ENCODE results near the gene LRPAP1. TPM values are rescaled to one million over a fixed set of nuclear protein-coding genes. Genes with fewer than 3 reads are reported as not detected.

Gene LRPAP1
- polyA plus RNA-seq, 6 donors from 2014 or later = 93.5 to 120 (median 96.2) TPM

- H3K27me3 Mint-ChIP-seq = peaks cover 5 to 10% (median 10%) of the 10 kb centered on the region in 3 donors
- peaks cover 39 to 50% (median 39%) of the 10 kb centered on the region in 3 donors for H3K4me1 Mint-ChIP-seq
- peak overlapping the region; percentile 49 to 99 (median 88) for H3K4me3 Mint-ChIP-seq
- peaks cover 0 to 5% (median 2%) of the 10 kb centered on the region in 7 donors for H3K9me3 Mint-ChIP-seq
- ATAC-seq (ENCODE audit: low read depth in 2 of 2) (no peak), DNase-seq (no peak)
- H3K27ac Mint-ChIP-seq = peak overlapping the region in 2 of 6 donors; percentile 32 to 86
- H3K36me3 Mint-ChIP-seq = peaks cover 0 to 7% of the 10 kb centered on the region in 2 donors
These were observed 1.2 kb upstream of the LRPAP1 start for GRCh38 chr4:3533423-3533820.

DNA sequence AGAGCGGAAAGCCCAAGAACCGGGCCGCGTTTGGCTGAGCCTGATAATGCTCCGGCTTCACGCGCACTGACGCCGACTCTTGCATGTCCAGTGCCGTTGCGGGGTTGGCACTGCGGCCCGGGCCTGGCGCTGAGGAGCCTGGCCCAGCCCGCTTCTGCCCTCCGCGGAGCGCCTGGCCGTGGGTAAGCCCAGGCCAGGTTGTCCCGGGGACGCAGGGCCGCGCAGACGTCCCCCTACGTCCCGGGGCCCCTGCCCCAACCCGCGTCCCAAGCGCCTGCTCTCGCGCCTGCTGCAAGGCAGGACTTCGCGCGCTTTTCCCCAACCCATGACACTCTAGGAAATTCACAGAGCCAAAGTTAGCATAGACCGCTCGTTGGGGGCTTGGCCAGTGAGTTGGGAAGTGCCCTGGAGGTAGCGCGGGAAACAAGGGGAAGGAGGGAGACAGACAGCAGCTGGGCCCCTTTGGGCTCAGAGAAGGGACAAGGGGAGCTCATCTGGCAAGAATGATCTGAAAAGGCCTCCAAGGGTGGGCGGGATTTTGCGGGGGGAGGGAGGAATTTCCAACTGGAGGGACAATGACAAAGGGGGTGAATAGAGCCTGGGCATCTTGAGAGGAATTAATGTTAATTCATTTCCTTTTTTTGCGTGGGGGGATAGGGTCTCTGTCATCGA lies 665 bp upstream of the LRPAP1 start:
- Mint-ChIP-seq H3K4me3 (peak overlapping the region; percentile 88 to 100 (median 99)), H3K4me1 (peaks cover 39 to 50% (median 42%) of the 10 kb centered on the region in 3 donors)

GRCh38 chr4:3531318-3531878 lies 824 bp downstream of the LRPAP1 start:
- H3K27ac Mint-ChIP-seq = peak overlapping the region in 4 of 6 donors; percentile 15 to 98 (median 86)
- H3K27me3 Mint-ChIP-seq = peaks cover 5 to 10% (median 10%) of the 10 kb centered on the region in 3 donors
- H3K4me3 Mint-ChIP-seq = peak overlapping the region; percentile 88 to 100 (median 99)
- H3K36me3 Mint-ChIP-seq = peaks cover 0 to 7% of the 10 kb centered on the region in 2 donors
- no peak for DNase-seq
- H3K9me3 Mint-ChIP-seq = peaks cover 0 to 5% (median under 1%) of the 10 kb centered on the region in 7 donors
- peaks cover 43 to 59% (median 56%) of the 10 kb centered on the region in 3 donors for H3K4me1 Mint-ChIP-seq
- no peak for ATAC-seq (ENCODE audit: low read depth in 2 of 2)

More for the DNA sequence above, 665 bp upstream of the LRPAP1 start:
- Mint-ChIP-seq H3K36me3 (peaks cover 0 to 7% of the 10 kb centered on the region in 2 donors), H3K27me3 (peaks cover 5 to 10% (median 10%) of the 10 kb centered on the region in 3 donors), H3K9me3 (peaks cover 0 to 5% (median 2%) of the 10 kb centered on the region in 7 donors), H3K27ac (peak overlapping the region in 5 of 6 donors; percentile 92 to 97 (median 95))
- ATAC-seq (ENCODE audit: low read depth in 2 of 2) (no peak), DNase-seq (no peak)

- peak overlapping the region in 3 of 6 donors; percentile 15 to 95 (median 77) for H3K27ac Mint-ChIP-seq
- peak overlapping the region; percentile 88 to 100 (median 99) for H3K4me3 Mint-ChIP-seq
- peaks cover 0 to 7% of the 10 kb centered on the region in 2 donors for H3K36me3 Mint-ChIP-seq
- DNase-seq = no peak
- H3K9me3 Mint-ChIP-seq = peaks cover 0 to 5% (median 0%) of the 10 kb centered on the region in 7 donors
- peaks cover 5 to 9% (median 8%) of the 10 kb centered on the region in 3 donors for H3K27me3 Mint-ChIP-seq
- no peak for ATAC-seq (ENCODE audit: low read depth in 2 of 2)
- H3K4me1 Mint-ChIP-seq = peaks cover 43 to 61% (median 59%) of the 10 kb centered on the region in 3 donors
These were observed 1.5 kb downstream of the LRPAP1 start for GRCh38 chr4:3530663-3531254.

- no peaks in the 10 kb centered on the region for H3K9me3 Mint-ChIP-seq
- ATAC-seq (ENCODE audit: low read depth in 2 of 2) (no peak), DNase-seq (no peak)
- peak overlapping the region in 1 of 6 donors; percentile 62 for H3K27ac Mint-ChIP-seq
- peaks cover 38 to 63% (median 54%) of the 10 kb centered on the region in 3 donors for H3K4me1 Mint-ChIP-seq
- H3K36me3 Mint-ChIP-seq = peaks cover 0 to 1% of the 10 kb centered on the region in 2 donors
- peaks cover under 1 to 2% (median 1%) of the 10 kb centered on the region in 3 donors for H3K27me3 Mint-ChIP-seq
- H3K4me3 Mint-ChIP-seq = peak overlapping the region in 7 of 8 donors; percentile 30 to 99 (median 88)
These were observed 2.2 kb downstream of the LRPAP1 start for GRCh38 chr4:3530051-3530450.

DNA sequence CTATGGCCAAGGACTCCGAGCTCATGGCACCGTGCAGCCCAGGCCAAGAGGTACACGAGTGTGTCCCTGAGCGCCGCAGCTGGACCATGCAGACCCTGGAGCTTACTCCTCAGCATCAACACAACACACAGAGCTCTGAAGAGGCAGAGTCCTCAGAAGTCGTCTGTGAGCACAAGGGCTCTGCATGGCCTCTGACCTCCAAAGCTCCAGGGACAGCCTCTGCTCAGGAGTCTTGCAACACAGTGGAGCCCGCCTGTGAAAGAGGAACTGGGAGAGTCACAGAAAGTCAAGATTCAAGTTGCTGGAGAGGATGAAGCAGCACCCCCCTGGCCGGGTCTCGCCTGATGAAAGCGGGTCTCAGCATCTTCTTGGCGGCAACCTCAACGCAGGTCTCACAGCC lies 2.9 kb downstream of the LRPAP1 start:
- H3K9me3 Mint-ChIP-seq = no peaks in the 10 kb centered on the region
- peak in 1 of 2 donors; percentile 15 for ATAC-seq (ENCODE audit: low read depth in 2 of 2)
- H3K4me1 Mint-ChIP-seq = peaks cover 38 to 63% (median 54%) of the 10 kb centered on the region in 3 donors
- peak overlapping the region in 4 of 8 donors; percentile 23 to 91 (median 70) for H3K4me3 Mint-ChIP-seq
- DNase-seq = no peak
- H3K36me3 Mint-ChIP-seq = no peaks in the 10 kb centered on the region
- no peak overlapping the region for H3K27ac Mint-ChIP-seq
- no peaks in the 10 kb centered on the region for H3K27me3 Mint-ChIP-seq

DNA sequence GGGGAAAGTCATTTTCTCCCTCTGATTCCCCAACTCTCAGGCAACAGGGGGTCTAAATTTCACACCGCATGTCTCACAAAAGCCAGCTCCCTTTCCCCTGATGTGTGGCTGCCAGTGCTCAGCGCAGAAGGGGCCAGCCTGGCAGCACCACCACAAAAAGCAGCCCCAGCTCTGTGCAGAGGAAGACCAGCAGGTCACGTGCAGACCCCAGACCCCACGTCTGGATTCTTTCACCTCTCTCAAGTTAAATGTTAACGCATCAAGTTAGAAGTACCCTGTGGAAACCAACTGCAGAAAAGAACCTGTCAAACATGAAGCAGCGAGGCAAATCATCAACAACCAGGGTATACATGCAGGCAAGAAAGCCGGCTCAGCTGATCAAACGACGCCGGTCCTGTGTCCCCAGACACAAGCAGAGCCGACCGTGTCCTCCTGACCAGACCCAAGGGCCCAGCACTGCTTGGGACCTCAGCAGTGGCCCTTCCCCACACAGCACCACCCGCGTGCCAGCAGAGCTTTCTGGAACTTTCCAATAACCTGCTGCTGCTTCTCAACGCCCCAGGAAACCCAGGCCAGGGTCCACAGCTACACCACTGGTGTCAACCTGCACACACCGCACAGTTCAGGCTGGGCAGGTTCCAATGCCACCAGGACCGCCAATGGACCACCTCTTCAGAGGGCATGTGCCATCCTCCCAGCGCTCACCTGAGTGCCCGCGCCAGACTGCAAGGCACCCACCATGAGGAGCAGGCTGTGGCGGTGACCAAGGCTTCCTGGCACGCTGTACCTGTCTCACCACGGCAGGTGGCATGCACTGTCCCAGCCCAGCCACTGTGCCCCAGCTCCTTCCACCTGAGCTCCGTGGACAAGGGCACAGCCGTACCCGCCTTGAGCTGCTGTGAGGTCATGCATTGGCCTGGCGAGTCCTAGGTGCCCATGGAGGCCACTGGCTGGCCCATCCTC lies 4.0 kb downstream of the LRPAP1 start:
- peaks cover 34 to 57% (median 49%) of the 10 kb centered on the region in 3 donors for H3K4me1 Mint-ChIP-seq
- H3K4me3 Mint-ChIP-seq = peak overlapping the region in 2 of 8 donors; percentile 18 to 19
- no peak for ATAC-seq (ENCODE audit: low read depth in 2 of 2)
- DNase-seq = no peak
- H3K36me3 Mint-ChIP-seq = no peaks in the 10 kb centered on the region
- no peaks in the 10 kb centered on the region for H3K9me3 Mint-ChIP-seq
- H3K27ac Mint-ChIP-seq = peak overlapping the region in 2 of 6 donors; percentile 15 to 57
- no peaks in the 10 kb centered on the region for H3K27me3 Mint-ChIP-seq

DNA sequence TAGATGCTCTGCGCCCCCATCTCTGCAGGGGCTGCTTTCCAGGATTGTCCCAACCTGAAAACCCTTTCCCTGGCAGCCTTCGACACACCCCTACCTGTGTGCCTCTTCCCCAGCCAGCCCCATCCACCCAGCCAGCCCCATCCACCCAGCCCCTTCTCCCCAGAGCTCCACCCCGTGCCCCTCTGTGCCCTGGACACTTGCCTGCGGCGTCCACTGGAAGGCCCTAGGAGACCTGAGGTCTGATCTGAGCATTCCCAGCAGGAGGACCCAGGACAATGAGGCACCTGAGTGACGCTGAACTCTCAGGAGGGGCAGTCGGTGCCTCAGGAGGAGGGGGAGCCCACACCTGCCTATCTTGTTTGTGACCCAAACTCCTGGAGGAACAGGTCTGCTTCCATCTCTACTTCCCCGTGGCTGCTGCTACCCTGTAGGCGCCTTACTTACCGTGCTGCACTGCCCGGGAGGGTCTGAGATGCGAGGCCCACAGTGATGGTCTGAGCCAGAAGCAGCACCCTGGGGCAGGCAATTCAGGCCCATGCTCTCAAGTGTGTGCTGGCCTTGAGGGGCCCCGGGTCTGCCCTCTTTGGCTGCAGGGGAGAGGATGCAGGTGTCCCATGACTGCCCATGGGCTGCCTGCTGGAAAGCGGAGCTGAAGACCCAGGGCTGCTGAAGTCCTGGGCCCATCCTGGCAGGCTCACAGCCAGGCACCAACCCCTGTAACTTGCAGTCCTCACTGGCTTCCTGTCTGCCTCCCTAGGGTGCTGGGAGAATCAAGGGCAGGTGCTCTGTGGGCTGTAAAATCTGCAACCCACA lies 4.9 kb downstream of the LRPAP1 start:
- Mint-ChIP-seq H3K4me3 (peak overlapping the region in 2 of 8 donors; percentile 2 to 21), H3K36me3 (no peaks in the 10 kb centered on the region), H3K9me3 (no peaks in the 10 kb centered on the region), H3K27ac (no peak overlapping the region), H3K27me3 (no peaks in the 10 kb centered on the region), H3K4me1 (peaks cover 30 to 54% (median 42%) of the 10 kb centered on the region in 3 donors)
- ATAC-seq (ENCODE audit: low read depth in 2 of 2) (no peak), DNase-seq (no peak)

DNA sequence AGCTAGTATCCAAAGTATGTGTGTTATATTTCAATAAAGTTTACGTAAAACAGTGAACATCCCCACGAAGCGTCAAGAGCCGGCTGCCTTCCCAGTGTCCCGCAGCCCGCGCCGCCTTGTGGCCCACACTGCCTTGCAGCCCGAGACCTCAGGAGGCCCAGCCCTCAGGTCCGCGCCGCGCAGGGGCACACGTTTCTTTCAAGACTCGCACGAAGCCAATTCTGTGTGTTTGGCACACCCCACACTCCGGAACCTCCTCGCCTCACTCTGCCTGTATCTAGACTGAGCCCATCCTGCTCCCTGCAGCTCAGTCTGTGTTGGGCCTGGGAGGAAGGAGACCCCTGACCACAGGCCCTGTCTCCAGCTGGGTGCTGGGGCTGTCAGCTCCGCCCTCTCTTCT lies 5.8 kb downstream of the LRPAP1 start:
- peak overlapping the region in 1 of 6 donors; percentile 50 for H3K27ac Mint-ChIP-seq

DNA sequence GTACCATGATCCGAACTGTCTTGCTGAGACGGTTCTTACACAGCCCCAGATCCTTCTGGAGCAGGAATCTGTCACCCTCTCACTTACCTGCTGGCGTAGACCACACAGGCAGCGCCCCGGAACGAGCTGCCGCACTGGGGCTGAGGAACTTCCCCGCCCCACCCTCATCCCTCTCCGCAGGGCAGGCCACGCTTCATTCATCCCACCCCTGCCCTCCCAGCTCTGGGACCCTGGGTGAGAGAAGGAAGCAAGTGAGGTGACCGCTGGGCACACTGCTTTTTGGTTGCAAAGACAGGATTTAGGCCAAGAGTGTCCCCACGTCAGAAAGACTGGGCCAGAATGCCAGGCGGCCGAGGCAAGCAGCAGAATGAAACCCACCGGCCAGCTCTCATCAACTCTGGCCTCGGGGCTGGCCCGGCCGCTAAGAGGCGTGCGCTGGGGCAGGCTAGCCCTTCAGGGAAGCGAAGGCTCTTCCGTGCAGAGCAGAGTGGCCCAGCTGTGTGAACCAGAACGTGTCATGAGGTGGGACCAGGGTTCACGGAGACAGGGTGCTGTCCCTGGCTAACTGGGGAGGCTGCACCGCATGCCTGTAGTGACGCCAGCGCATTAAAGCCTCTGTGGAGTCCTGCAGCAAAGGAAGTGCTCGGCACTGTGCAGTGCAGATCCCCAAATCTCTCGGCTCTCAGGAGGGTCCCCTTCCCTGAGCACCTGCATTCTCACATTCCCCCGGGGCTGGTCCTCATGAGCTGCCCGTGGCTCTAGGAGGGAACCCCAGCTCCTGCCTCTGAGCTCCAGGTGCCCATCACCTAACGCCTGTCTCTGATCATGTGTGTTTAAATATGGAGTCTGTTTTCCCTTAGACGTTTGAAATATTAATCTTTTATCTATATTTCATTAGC lies 6.4 kb downstream of the LRPAP1 start:
- Mint-ChIP-seq H3K27ac (peak overlapping the region in 3 of 6 donors; percentile 7 to 47 (median 16)), H3K4me1 (peaks cover 20 to 41% (median 27%) of the 10 kb centered on the region in 3 donors), H3K36me3 (no peaks in the 10 kb centered on the region), H3K9me3 (no peaks in the 10 kb centered on the region), H3K4me3 (peak overlapping the region in 1 of 8 donors; percentile 21), H3K27me3 (no peaks in the 10 kb centered on the region)
- ATAC-seq (ENCODE audit: low read depth in 2 of 2) (no peak), DNase-seq (no peak)

More for the DNA sequence above, 5.8 kb downstream of the LRPAP1 start:
- DNase-seq = no peak
- Mint-ChIP-seq H3K4me3 (peak overlapping the region in 1 of 8 donors; percentile 21), H3K36me3 (no peaks in the 10 kb centered on the region), H3K4me1 (peaks cover 23 to 48% (median 34%) of the 10 kb centered on the region in 3 donors), H3K9me3 (no peaks in the 10 kb centered on the region), H3K27me3 (no peaks in the 10 kb centered on the region)
- ATAC-seq (ENCODE audit: low read depth in 2 of 2) = no peak

- Mint-ChIP-seq H3K27me3 (no peaks in the 10 kb centered on the region), H3K36me3 (no peaks in the 10 kb centered on the region), H3K4me3 (peak overlapping the region in 1 of 8 donors; percentile 15), H3K4me1 (peaks cover 13 to 33% (median 18%) of the 10 kb centered on the region in 3 donors), H3K9me3 (no peaks in the 10 kb centered on the region), H3K27ac (peak overlapping the region in 4 of 6 donors; percentile 47 to 81 (median 53))
- DNase-seq (no peak), ATAC-seq (ENCODE audit: low read depth in 2 of 2) (no peak)
These were observed 7.3 kb downstream of the LRPAP1 start for GRCh38 chr4:3524920-3525319.

Measured in naive B cell (primary cell).